Osteoblast (primary cell): ENCODE measurements around the gene PLCL1. TPM values are rescaled to one million over a fixed set of nuclear protein-coding genes. Genes with fewer than 3 reads are reported as not detected.

Experiments used
- DNase-seq: peaks from one replicate; pipeline ENCODE4 v3.0.0; 2011; ENCODE audit warnings: low spot score, mixed read lengths; ENCODE audit not compliant: insufficient read length; ENCODE audit errors: missing footprints
- H2AFZ ChIP-seq: 2 replicates; pipeline ENCODE4 v1.6.0; 2011; ENCODE audit warnings: mild to moderate bottlenecking, low read length
- H3K27ac ChIP-seq: 2 replicates; pipeline ENCODE4 v1.5.1; 2011; ENCODE audit warnings: mild to moderate bottlenecking, low read depth, low read length, moderate library complexity
- H3K27me3 ChIP-seq: 2 replicates; pipeline ENCODE4 v1.6.0; 2012; ENCODE audit warnings: mild to moderate bottlenecking, control low read depth, inconsistent platforms, low read length, moderate library complexity; ENCODE audit not compliant: insufficient read depth
- H3K36me3 ChIP-seq: 2 replicates; pipeline ENCODE4 v1.5.1; 2011; ENCODE audit warnings: mild to moderate bottlenecking, low read length, control low read depth, moderate library complexity; ENCODE audit not compliant: insufficient read depth
- H3K4me1 ChIP-seq: 2 replicates; pipeline ENCODE4 v1.5.1; 2011; ENCODE audit warnings: mild to moderate bottlenecking, low read length, control low read depth, moderate library complexity; ENCODE audit not compliant: insufficient read depth
- H3K4me2 ChIP-seq: 2 replicates; pipeline ENCODE4 v1.6.0; 2011; ENCODE audit warnings: mild to moderate bottlenecking, low read length; ENCODE audit not compliant: insufficient read depth
- H3K4me3 ChIP-seq: fragments of 200-600 bp; sonication (generic); 3 replicates; pipeline ENCODE4 v1.5.1; 2012; ENCODE audit warnings: mild to moderate bottlenecking, low read length, inconsistent platforms; ENCODE audit not compliant: insufficient read depth
- H3K79me2 ChIP-seq: 2 replicates; pipeline ENCODE4 v1.6.0; 2012; ENCODE audit warnings: mild to moderate bottlenecking, low read length, control low read depth, inconsistent platforms; ENCODE audit not compliant: insufficient read depth
- H3K9me3 ChIP-seq: 2 replicates; pipeline ENCODE4 v1.5.1; 2011; ENCODE audit warnings: low read depth, low read length, control low read depth
- H4K20me1 ChIP-seq: 2 replicates; pipeline ENCODE4 v1.6.0; 2012; ENCODE audit warnings: mild to moderate bottlenecking, low read length, control low read depth; ENCODE audit not compliant: insufficient read depth
- CTCF ChIP-seq: IDR thresholded peaks from 2 replicates; pipeline ENCODE4 v1.5.1; 2011; ENCODE audit warnings: mild to moderate bottlenecking, low read depth, low read length, moderate library complexity; ENCODE audit errors: extremely low read depth
- total RNA-seq: library from RNA; depleted of rRNA; stranded (reverse); fragments of >200 nt; gene quantifications from 2 replicates; pipeline ENCODE4 v1.2.3, GENCODE V29; 2012

Gene PLCL1
- total RNA-seq, 1 donor, result 4.0 TPM

GRCh38 chr2:197799068-197799467 is 5.3 kb upstream of the PLCL1 start:
- no peak for DNase-seq
- H3K79me2 ChIP-seq, result no peaks in the 10 kb centered on the region
- H3K36me3 ChIP-seq, result no peaks in the 10 kb centered on the region
- H3K27ac ChIP-seq, result no peak overlapping the region
- H2AFZ ChIP-seq, result no peak overlapping the region
- H3K4me3 ChIP-seq, result no peak overlapping the region
- H3K27me3 ChIP-seq, result peaks cover 18% of the 10 kb centered on the region
- H3K4me1 ChIP-seq, result peaks cover 4% of the 10 kb centered on the region
- no peaks in the 10 kb centered on the region for H4K20me1 ChIP-seq
- H3K9me3 ChIP-seq, result no peaks in the 10 kb centered on the region
- H3K4me2 ChIP-seq, result no peak overlapping the region
- TF ChIP-seq CTCF, result no peak

- Histone ChIP-seq H2AFZ (no peak overlapping the region), H3K4me3 (no peak overlapping the region), H3K79me2 (no peaks in the 10 kb centered on the region), H3K4me2 (no peak overlapping the region), H4K20me1 (no peaks in the 10 kb centered on the region), H3K9me3 (no peaks in the 10 kb centered on the region), H3K4me1 (peaks cover 7% of the 10 kb centered on the region), H3K27ac (no peak overlapping the region), H3K27me3 (peaks cover 19% of the 10 kb centered on the region), H3K36me3 (no peaks in the 10 kb centered on the region)
- no peak for TF ChIP-seq CTCF
- no peak for DNase-seq
Measured at GRCh38 chr2:197800091-197800490, 4.3 kb upstream of the PLCL1 start.

GRCh38 chr2:197801033-197801432 is 3.4 kb upstream of the PLCL1 start:
- TF ChIP-seq CTCF, result no peak

GRCh38 chr2:197803033-197803444 is 1.4 kb upstream of the PLCL1 start:
- Histone ChIP-seq H3K4me3 (no peak overlapping the region), H3K36me3 (no peaks in the 10 kb centered on the region), H2AFZ (no peak overlapping the region), H3K4me2 (no peak overlapping the region), H3K9me3 (no peaks in the 10 kb centered on the region), H3K27me3 (peaks cover 44% of the 10 kb centered on the region), H3K79me2 (no peaks in the 10 kb centered on the region), H3K27ac (no peak overlapping the region), H4K20me1 (no peaks in the 10 kb centered on the region), H3K4me1 (peaks cover 14% of the 10 kb centered on the region)
- DNase-seq, result peak; percentile 79
- TF ChIP-seq CTCF, result peak; percentile 84

More at GRCh38 chr2:197801033-197801432, 3.4 kb upstream of the PLCL1 start:
- H3K36me3 ChIP-seq, result no peaks in the 10 kb centered on the region
- no peak overlapping the region for H2AFZ ChIP-seq
- H3K27ac ChIP-seq, result no peak overlapping the region
- no peaks in the 10 kb centered on the region for H3K79me2 ChIP-seq
- no peak overlapping the region for H3K4me2 ChIP-seq
- H3K4me3 ChIP-seq, result no peak overlapping the region
- H3K27me3 ChIP-seq, result peaks cover 29% of the 10 kb centered on the region
- no peak for DNase-seq
- H3K9me3 ChIP-seq, result no peaks in the 10 kb centered on the region
- H4K20me1 ChIP-seq, result no peaks in the 10 kb centered on the region
- H3K4me1 ChIP-seq, result peaks cover 14% of the 10 kb centered on the region
